ENCODE results near the gene VLDLR.

DNA sequence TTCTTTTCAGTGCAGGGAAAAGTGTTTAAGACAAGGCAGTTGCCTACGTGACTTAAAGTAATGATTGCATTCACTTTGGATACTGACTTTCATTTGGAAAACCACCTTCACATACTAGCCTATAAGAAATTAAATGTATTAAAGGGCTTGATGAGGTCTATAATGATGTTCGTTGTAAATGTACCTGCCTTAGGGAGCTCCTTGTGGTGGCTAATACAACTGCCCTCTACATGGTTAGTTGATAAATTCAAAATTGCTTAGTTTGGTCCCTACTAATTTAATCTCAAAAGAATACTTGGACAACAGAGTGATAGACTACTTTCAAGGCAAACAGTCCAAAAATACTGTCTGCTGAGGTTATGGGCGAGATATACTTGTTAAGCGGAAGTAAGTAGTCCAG, 3.8 kb downstream of the VLDLR start:
- TF ChIP-seq, protein P1, sequence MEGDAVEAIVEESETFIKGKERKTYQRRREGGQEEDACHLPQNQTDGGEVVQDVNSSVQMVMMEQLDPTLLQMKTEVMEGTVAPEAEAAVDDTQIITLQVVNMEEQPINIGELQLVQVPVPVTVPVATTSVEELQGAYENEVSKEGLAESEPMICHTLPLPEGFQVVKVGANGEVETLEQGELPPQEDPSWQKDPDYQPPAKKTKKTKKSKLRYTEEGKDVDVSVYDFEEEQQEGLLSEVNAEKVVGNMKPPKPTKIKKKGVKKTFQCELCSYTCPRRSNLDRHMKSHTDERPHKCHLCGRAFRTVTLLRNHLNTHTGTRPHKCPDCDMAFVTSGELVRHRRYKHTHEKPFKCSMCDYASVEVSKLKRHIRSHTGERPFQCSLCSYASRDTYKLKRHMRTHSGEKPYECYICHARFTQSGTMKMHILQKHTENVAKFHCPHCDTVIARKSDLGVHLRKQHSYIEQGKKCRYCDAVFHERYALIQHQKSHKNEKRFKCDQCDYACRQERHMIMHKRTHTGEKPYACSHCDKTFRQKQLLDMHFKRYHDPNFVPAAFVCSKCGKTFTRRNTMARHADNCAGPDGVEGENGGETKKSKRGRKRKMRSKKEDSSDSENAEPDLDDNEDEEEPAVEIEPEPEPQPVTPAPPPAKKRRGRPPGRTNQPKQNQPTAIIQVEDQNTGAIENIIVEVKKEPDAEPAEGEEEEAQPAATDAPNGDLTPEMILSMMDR (IDR thresholded peaks at IDR 0.05) = no peak
- TF ChIP-seq POLR2A (IDR thresholded peaks at IDR 0.05; ENCODE audit: low read depth) (no peak), POLR2AphosphoS5 (IDR thresholded peaks at IDR 0.05) (no peak), EP300 (IDR thresholded peaks at IDR 0.05) (no peak)
